Measurements from ENCODE around the gene MAGI1. TPM values are rescaled to one million over a fixed set of nuclear protein-coding genes. Genes with fewer than 3 reads are reported as not detected.

MAGI1 gene
- total and polyA plus RNA-seq, 7 donors, result 10.2 to 54.0 (median 29.8) TPM

- Histone ChIP-seq H3K4me3 (no peak overlapping the region), H3K36me3 (no peaks in the 10 kb centered on the region), H3K4me1 (peaks cover 0 to 17% (median 11%) of the 10 kb centered on the region in 4 donors), H3K9me3 (no peaks in the 10 kb centered on the region), H3K27ac (no peak overlapping the region), H3K27me3 (no peaks in the 10 kb centered on the region)
- WGBS, 2 donors, result 18 to 48% methylated on average over 4 of the region's 4 CpGs
- no peak for DNase-seq
- intact Hi-C loops (cut with DNase I), result no loop called here
- TF ChIP-seq CTCF (IDR thresholded peaks at IDR 0.05), result no peak
- no peak for TF ChIP-seq EP300 (IDR thresholded peaks at IDR 0.05)
- no peak for TF ChIP-seq POLR2AphosphoS5 (IDR thresholded peaks at IDR 0.05)
- no peak for TF ChIP-seq POLR2A (IDR thresholded peaks at IDR 0.05)
These were observed 154.6 kb downstream of the MAGI1 start for GRCh38 chr3:65884071-65884470.

- no peaks in the 10 kb centered on the region for H3K27me3 ChIP-seq
- intact Hi-C loops (cut with DNase I), result no loop called here
- H3K4me3 ChIP-seq, result no peak overlapping the region
- no peak for TF ChIP-seq POLR2A (IDR thresholded peaks at IDR 0.05)
- no peaks in the 10 kb centered on the region for H3K9me3 ChIP-seq
- no peak overlapping the region for H3K27ac ChIP-seq
- no peaks in the 10 kb centered on the region for H3K36me3 ChIP-seq
- peaks cover 0 to 12% (median 6%) of the 10 kb centered on the region in 4 donors for H3K4me1 ChIP-seq
- DNase-seq, result no peak
- 7 to 39% methylated on average over 3 of the region's 3 CpGs for WGBS, 2 donors
These were observed 155.1 kb downstream of the MAGI1 start for GRCh38 chr3:65883613-65884012.

- Histone ChIP-seq H3K27ac (no peak overlapping the region), H3K27me3 (no peaks in the 10 kb centered on the region), H3K9me3 (no peaks in the 10 kb centered on the region), H3K4me1 (peaks cover 0 to 10% (median 3%) of the 10 kb centered on the region in 4 donors), H3K4me3 (no peak overlapping the region), H3K36me3 (no peaks in the 10 kb centered on the region)
- WGBS, 2 donors, result 50 to 79% methylated on average over 4 of the region's 4 CpGs
- TF ChIP-seq CTCF (IDR thresholded peaks at IDR 0.05) (no peak), POLR2AphosphoS5 (IDR thresholded peaks at IDR 0.05) (no peak), POLR2A (IDR thresholded peaks at IDR 0.05) (no peak), EP300 (IDR thresholded peaks at IDR 0.05) (no peak)
- intact Hi-C loops (cut with DNase I), result no loop called here
- no peak for DNase-seq
These were observed 158.4 kb downstream of the MAGI1 start for GRCh38 chr3:65880350-65880749.

- no peak for TF ChIP-seq CTCF (IDR thresholded peaks at IDR 0.05)
- no peak for TF ChIP-seq POLR2AphosphoS5 (IDR thresholded peaks at IDR 0.05)
- no peak for TF ChIP-seq EP300 (IDR thresholded peaks at IDR 0.05)
- no peak for TF ChIP-seq POLR2A (IDR thresholded peaks at IDR 0.05)
- H3K36me3 ChIP-seq, result no peaks in the 10 kb centered on the region
- H3K9me3 ChIP-seq, result no peaks in the 10 kb centered on the region
- H3K4me3 ChIP-seq, result no peak overlapping the region
- no peaks in the 10 kb centered on the region for H3K27me3 ChIP-seq
- 91 to 97% methylated on average over 1 of the region's 1 CpG for WGBS, 2 donors
- peaks cover 0 to 10% (median 3%) of the 10 kb centered on the region in 4 donors for H3K4me1 ChIP-seq
- intact Hi-C loops (cut with DNase I), result no loop called here
- DNase-seq, result no peak
- no peak overlapping the region for H3K27ac ChIP-seq
These were observed 159.3 kb downstream of the MAGI1 start for GRCh38 chr3:65879372-65879771.

GRCh38 chr3:65878831-65879230, 159.9 kb downstream of the MAGI1 start:
- no peak overlapping the region for H3K27ac ChIP-seq
- H3K27me3 ChIP-seq, result no peaks in the 10 kb centered on the region
- no peak overlapping the region for H3K4me3 ChIP-seq
- peaks cover 0 to 9% (median 3%) of the 10 kb centered on the region in 4 donors for H3K4me1 ChIP-seq
- H3K9me3 ChIP-seq, result no peaks in the 10 kb centered on the region
- no peak for TF ChIP-seq POLR2A (IDR thresholded peaks at IDR 0.05)
- TF ChIP-seq CTCF (IDR thresholded peaks at IDR 0.05), result no peak
- TF ChIP-seq EP300 (IDR thresholded peaks at IDR 0.05), result no peak
- TF ChIP-seq POLR2AphosphoS5 (IDR thresholded peaks at IDR 0.05), result no peak
- intact Hi-C loops (cut with DNase I), result no loop called here
- no peaks in the 10 kb centered on the region for H3K36me3 ChIP-seq
- WGBS, 2 donors, result 76 to 88% methylated on average over 6 of the region's 6 CpGs
- no peak for DNase-seq
